Endometrial microvascular endothelial cells (primary cell): ENCODE measurements around the gene EML1. TPM values are rescaled to one million over a fixed set of nuclear protein-coding genes. Genes with fewer than 3 reads are reported as not detected.

Experiments
- in situ Hi-C: cut with HindIII; loops from 2 replicates; pipeline ENCODE4 v1.10.0; 2017; ENCODE audit warnings: low sequenced_read_pairs, low pct_unique_long_range_greater_than_20kb; ENCODE audit errors: inconsistent ontology term
- total RNA-seq: library from RNA; depleted of rRNA; stranded (reverse); fragments of >200 nt; gene quantifications from one replicate; pipeline ENCODE4 v1.2.3, GENCODE V29; 2015; ENCODE audit errors: inconsistent ontology term

Gene EML1
- total RNA-seq, 1 donor from 2014 or later = 68.0 TPM

DNA sequence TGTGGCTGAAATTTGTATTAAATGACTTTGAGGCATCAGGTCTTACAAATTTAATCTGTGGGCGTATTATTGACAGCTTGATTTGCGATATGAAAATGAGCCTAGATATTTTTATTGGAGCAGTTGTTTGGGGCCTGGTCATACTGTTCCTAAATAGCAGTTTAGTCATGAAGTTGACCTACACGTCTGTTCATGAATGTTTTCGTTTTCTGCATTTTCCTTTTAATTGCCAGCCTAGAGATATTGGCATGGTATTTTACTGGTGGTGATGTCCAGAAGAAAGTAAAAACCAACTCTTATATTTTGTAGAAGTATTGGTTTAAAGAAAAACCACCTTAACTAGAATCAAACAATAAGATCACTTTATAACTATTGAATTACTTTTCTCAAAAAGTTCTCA, 1.8 kb downstream of the EML1 start:
- in situ Hi-C loops = no loop called here

DNA sequence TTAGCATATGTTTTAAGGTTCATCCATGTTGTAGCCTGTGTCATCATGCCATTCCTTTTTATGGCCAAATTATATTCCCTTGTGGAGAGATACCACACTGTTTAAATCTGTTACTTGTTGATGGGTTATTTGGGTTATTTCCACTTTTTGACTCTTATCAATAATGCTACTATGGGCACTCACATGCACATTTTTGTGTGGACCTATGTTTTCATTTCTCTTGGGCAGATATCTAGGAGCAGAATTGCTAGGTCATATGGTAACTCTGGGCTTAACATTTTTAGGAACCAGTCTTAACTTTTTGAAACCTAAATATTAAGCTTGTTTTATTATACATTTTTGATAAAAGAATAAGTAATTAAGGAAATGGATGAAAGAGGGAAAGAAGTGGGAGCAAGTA, 4.0 kb downstream of the EML1 start:
- in situ Hi-C loops = no loop called here

DNA sequence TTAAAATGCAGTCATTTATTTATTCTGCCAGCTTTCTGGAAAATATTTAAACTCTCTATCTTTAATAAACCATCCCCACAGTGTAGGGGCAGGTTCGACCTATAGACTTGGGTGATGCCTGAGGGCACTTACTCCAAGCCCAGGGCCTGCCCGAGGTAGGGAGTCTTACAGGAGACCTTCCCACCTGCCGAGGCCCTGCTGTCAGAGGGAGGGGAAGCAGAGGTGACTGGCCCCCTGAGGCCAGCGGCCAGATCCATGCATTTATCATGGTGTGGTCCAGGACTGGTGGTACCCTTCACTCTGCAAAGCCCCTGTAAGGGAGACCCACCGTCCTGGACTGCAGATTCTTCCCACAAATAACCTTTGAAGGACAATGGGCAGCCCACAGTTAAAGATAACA, 7.6 kb downstream of the EML1 start:
- in situ Hi-C loops = no loop called here

DNA sequence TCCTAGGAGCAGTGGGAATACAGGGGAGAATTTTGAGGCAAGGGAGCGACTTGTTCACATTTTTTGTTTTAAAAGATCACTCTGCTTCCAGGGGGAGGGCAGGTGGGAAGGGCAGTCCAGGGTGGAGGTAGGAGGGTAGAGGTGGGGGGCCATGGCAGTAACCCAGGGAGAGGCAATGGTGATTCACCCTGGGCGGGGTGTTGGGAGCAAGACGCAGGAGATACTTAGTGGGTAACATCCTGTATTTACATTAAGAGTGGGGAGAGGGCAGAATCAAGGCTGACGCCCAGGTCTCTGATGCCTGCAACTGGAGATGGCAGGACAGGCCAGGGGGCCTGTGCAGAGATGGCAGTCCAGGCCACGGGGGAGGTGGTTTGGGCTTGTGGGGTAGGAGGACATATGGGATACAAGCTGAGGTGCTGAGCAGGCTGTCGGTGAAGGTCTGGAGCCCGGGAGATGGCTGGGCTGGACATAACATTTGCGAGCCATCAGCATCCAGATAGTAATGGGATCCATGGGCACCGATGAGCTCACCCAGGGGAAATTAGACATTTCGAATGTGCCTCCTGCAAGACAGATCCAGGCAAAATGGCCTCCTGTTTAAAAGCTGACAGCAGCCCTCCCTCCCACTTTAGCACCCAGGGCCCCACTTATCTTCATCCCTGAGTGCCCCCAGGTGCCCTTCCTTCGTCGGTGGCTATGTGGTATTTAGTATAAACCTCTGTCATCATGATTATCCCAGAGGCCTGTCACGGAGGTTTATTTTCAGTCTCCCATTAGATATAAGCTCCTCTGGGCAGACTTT, 9.3 kb downstream of the EML1 start:
- in situ Hi-C loops = no loop called here

DNA sequence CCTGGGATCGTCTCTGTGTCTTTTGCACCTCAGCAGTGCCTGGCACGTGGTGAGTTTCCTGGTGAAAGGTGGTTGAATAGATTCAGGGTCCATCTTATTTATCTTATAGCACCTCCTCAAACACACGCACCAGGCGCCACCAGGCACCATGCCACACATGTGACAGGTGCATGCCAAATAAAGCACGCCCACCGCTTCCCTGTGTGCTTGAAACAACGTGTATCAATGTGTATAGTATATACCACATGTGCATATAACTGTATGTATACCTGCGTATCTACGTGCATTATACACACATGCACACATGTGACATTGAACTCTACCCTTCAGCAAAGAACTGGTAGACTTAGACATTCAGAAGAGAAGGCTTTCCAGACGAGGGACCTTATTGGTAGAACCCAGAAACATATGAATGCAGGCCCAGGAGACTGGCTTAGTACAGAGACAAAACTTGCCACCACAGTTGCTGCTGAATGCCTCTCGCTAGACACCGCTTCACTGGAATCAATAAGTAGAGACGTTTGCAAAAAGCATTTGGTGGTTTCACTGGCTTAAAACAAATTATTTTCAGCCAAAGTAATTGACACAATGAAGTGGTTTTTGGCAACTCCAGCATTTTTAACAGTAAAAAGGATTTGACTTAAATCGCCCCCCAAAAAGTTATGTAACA, 10.0 kb downstream of the EML1 start:
- in situ Hi-C loops = no loop called here

DNA sequence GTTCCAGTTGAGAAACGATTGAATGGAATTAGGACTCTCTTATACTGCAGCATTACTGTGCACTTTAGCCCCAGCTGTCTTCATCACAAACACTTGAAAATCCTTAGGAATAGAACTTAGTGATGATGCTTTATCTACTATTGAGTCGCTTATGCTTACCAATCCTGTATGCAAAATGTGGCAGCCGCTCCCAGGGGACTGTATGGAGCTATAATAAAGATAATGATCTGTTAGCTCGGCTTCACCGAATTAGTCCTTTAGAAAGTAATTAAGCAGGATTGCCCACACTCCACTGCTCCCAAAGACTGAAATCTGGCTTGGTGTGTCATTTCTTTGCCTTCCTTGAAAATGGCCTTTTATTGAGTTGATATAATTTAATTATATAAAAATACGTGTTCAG, 10.6 kb downstream of the EML1 start:
- in situ Hi-C loops = no loop called here

DNA sequence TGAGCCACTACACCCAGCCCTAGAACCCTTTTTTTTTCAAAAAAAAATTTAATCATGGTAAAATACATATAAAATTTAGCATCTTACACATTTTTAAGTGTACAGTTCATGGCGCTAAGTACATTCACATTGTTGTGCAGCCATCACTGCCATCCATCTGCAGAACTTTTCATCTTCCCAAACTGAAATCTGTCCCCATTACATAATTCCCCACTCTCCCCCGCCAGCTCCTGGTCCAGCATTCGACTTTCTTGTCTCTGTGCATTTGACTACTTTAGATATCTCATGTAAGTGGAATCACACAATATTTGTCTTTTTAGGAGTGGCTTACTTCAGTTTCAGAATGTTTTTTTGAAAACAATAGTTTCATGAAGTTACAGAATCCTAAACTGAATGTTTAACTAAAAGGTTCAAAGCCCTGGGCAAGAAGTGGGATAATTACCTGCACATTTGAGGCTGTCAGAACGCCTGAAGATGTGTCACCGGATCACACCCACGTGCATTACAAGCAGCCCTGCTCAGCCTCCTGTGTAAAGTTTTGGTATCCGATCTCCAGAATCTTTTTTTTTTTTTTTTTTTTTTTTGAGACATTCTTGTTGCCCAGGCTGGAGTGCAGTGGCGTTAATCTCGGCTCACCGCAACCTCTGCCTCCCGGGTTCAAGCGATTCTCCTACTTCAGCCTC, 12.7 kb downstream of the EML1 start:
- in situ Hi-C loops = no loop called here

DNA sequence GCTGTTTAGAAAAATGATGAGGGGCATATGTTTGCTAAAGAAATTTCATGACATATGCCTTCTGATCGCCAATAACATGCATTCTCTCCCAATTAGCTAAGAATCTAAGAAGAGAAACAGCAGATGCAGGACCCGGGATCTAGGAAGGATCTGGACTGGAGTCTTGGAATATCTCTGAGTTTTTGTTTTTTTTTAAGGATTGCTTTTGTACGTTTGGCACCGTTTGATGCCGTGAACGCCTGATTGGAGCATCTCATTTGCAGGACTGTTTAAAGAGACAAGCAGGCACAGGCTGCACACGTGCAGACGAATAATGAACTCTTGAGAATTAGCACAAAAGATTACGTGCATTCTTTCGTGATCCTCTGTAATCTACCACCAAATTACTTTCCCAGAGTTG, 13.6 kb downstream of the EML1 start:
- in situ Hi-C loops = no loop called here

DNA sequence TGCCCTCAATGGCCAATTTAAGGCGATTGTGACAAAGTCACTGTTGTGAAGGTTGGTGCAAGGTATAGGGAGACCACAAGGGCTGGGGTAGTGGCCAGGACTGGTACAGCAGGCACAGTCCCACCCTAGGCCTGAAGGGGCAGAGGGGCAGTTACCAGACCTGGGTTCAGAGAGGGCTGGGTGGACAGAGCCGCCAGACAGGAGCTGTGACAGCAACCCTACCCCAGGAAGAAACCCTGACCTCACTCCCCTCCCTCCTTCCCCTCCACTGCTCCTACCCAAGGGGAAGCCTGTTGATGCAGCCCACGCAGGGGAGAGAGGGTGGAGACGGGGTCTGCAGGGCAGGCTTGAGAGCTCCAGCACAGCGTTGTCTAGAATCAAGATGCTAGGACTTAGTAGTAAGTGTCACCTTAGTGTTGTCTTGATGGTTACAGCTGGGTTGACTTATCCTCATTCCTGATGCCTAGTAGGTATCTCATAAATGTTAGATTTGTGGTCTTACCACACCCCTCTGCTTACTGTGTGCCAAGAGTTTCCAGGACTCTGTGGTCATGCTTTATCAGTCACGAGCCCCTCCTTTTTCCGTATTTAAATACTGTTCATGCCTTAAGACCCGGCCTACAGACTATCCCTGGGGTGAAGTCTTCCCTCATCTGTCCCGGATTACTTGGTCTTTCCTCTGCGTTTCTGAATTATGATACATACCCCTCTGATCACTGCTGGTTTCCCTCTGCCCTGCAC, 14.4 kb downstream of the EML1 start:
- in situ Hi-C loops = no loop called here

DNA sequence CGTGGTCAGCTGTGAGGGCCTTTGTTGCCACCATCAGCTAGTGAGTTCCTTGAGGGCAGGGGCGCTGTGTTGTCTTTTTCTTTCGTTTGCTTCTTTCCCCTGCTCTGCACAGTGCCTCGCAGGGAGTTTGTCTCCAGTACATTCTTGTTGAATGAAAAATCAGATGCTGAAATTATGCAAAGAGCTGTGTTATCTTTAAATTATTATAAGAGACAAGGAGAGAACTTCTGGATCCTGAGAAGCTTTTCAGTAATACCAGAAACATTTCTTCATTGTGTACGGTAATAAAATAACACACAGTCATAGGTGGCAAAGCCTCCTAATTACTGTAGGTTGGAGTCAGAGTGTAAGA, 14.9 kb downstream of the EML1 start:
- in situ Hi-C loops = no loop called here

DNA sequence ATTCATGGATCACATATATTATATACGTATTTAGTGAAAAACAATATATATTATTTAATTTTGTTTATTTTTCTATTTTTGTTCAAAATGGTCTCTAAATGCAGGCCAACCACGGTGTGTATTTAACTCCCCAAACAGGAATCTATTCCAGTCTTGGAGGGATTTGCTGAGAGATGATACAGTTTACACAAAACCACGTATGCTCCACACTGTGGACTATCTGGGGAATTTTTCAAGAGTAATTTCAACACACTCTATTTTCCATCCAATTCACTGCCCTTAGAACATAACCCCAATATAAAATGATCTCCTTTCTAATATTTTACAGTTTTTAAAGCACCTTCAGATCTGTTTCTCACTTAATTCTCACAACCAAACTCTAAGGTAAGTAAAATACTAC, 15.3 kb downstream of the EML1 start:
- in situ Hi-C loops = no loop called here

DNA sequence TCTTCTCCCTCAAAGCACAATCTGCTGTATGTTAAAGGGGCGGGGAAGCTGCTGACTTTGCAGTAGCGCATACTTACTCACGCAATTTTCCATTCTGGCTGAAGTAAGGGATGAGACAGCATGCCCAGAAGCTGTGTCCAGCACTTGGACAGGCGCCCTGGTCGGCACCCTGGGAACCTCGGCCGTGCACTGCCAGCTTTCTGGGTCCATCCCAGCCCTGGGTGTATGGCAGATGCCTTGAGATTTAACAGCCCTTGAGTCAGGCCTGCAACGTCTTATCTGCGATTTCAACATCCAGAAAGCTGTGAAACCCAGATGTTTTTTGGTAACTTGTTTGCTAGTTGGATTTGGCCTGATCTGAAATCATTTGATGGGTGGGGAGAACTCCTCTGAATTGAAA, 16.1 kb downstream of the EML1 start:
- in situ Hi-C loops = no loop called here

DNA sequence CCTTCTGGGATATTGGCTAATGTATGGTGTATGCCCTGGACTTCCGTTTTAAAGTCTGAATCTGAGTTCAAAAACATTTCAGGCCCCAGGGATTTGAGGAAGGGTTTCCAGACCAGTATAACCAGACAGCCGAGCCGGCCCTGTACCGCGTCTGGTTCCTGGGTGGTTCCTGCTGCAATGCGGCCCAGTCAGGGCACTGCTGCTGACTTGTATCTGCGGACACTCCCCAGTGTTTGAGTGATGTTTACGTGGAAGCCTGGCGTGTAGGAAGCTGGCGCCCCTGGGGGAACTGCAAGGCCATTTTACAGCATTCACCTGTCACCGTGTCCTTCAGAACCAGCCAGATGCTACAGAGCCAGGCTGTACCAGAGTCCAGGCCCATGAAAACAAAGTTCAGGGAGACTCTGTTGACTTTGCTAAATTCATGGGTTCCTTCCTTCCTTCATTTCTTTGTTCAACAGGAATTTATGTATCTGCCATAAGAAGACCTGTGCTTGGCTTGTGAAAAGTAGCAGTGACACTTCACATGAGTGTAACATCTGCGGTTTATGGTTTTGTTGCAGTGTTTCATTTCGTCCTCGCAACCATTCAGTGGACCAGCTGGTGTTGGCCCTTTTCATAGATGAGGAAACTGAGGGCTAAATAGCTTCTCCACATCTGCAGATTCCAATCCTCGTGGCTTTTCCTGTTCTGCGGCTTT, 16.8 kb downstream of the EML1 start:
- in situ Hi-C loops = no loop called here

DNA sequence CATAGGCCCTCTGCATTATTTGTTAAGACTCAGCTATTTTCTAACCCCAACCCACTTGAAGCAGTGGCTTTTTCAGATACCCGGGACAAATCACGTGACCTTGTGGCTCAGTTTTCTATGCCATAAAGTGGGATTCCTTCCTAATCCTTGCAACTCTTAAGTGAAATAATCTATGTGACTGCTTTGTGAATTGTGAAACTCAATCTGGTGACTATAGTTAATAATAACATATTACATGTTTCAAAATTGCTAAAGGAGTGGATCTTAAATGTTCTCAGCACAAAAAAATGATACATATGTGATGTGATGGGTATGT, 17.3 kb downstream of the EML1 start:
- in situ Hi-C loops = no loop called here

DNA sequence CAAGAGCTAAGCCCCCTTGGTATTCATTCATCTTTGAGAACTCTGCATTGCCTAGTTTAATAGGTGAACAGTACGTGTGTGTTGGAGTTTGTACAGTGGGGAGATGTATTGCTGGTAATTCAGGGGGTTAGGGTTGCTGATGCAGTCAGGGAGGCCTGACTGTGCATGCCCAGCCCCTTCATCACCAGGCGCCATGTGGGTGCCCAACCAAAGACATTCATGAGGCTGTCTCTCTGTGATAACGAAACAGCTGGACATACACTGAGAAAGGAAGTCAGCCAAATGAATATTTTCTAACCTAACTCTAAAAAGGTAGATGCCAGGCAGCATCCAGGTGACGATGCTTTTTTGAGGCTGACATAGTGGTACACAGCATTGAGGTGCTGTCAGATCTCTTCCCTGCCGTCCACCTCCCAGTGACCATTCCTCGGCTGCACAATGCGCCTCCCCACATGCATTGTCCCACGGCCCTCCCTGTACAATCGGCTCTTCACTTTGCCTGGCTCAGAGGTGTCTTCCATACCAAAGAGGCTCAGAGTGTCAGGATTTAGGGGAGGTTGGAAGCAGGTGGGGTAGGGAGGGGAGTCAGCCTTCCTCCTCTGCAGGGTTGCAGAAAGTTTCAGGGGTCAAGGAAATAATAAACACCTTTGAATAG, 19.0 kb downstream of the EML1 start:
- in situ Hi-C loops = no loop called here

DNA sequence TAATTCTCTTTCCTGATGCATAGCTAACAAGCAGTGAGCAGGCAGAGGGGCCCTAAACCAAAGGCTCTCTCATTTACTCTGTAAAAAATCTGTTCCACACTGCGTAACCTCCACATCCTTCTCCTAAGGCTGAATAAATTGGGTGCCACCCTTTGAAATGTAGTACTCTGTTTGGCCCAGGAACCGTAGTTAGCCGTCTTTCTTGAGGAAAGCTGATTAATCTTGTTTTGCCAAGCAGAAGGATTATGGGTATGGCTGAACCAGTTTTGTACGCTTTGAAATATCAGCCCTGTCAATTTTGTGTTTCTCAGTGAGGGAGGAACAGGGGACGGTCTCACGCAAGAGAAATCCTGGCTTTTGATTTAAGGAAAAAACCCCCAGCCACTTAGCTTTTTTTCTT, 19.7 kb downstream of the EML1 start:
- in situ Hi-C loops = no loop called here

DNA sequence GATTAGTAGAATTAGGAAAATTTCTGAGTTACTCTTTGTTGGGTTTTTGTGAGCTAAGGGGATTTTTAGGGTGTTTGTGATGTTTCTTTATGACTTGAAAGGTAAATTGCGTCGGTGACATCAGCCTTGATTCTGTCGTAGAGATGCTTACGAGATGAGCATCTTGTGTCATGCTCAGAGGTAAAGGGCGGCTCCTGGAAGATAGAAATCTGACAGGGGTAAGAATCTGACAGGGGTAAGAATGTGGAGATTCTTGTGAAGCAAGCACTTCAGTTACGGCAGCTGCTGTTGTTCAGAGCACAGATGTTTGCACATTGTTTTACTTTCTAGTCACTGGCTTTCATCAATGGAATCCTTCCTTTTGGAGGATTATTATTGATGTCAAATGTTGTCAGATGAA, 22.5 kb downstream of the EML1 start:
- in situ Hi-C loops = no loop called here

DNA sequence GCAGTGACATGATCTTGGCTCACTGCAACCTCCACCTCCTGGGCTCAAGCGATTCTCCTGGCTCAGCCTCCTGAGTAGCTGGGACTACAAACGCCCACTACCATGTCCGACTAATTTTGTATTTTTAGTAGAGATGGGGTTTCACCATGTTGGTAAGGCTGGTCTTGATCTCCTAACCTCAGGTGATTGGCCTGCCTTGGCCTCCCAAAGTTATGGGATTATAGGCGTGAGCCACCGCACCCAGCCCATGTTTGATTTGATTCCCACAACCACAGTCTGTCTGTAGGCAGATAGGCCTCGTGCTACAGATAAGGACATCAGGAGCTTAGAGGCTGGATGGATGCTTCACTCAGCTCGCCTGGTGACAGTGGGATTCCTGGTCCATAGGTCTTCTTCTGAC, 23.0 kb downstream of the EML1 start:
- in situ Hi-C loops = no loop called here

DNA sequence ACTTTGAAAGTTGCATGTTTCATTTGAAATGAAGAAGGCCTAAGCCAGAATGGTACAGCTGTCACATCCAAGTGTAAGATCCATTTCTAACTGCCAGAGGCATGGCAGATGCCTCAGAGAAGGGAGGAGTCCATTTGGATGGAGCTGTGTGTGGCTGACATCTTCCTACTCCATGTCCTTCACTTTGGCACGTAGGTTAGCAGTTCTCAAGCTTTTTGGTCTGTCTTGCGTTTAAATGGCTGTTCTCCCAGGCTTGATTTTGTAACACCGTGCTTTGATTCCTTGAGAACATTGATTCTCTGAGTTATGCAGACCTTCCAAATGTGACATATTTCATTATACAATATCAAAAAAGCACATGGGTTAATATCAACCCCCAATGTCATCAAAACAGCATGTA, 23.4 kb downstream of the EML1 start:
- in situ Hi-C loops = no loop called here
